GM18868 (cell line): ENCODE data around the gene MFRP.
A peak's percentile ranks its signal among the peaks of the same experiment; 100 is the strongest.

ENCODE experiments used
- ATAC-seq: cut with Tn5 transposase; IDR thresholded peaks from one replicate; pipeline ENCODE4 v1.9.1; 2021; ENCODE audit warnings: mild to moderate bottlenecking, moderate library complexity; ENCODE audit not compliant: unreplicated experiment

The MFRP gene

DNA sequence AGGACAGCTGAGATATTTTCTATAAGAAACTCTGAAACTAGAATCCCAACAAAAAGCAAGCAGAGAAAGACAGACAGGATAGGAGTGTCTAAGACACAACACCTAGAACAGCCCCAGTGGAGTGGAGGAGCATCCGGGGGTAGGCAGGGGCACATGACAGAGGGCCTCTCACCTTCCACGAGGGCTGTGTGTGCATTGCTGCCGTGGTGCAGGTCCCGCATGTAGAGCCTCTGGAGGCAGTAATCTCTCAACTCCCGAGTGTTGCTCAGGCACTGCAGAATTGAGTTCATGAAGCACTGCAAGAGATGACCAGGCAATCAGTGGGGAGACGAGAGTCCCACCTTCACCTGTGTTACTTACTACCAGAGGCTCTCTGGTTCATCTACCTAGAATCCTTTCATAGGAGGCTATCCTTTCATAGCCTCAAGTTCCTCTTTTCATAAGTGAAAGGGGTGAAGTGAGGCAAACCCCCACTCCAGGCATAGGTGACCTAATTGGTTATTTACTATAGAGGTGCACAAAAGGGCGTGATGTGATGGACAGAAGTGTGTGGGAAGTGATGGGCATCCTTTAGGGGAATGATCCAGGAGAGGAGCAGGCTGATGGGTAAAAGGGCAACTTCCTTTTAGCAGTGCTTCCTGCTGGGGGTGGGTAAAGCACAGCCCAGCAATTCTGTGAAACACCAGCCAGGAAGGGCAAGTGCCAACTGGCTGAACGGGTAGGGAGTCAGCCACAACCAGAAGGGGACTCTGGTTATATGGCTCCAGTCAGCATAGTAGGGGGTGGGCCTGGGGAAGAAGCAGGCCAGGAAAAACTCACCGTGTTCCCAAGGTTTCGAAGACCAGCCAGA, 13.1 kb upstream of the MFRP start:
- ATAC-seq: no peak

DNA sequence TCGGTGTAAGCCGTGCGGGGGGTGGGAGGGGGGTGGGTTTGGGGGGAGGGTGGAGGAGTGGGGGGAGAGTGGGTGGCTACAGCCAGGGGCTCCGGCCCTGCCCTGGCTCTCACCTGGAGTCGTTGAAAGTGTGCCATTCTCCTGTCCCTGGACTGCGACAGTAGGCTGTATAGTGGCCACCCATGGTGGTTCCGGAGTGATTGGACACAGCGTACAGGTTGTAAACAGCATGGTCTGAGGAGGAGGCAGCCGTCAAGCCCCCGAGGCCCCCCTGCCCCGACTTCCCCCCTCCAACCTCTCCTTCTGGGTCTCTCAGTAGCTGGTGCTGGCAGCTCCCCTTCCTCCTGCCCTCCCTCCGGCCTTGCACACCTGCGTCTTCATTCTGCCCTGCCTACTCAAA, 10.6 kb upstream of the MFRP start:
- ATAC-seq: no peak

DNA sequence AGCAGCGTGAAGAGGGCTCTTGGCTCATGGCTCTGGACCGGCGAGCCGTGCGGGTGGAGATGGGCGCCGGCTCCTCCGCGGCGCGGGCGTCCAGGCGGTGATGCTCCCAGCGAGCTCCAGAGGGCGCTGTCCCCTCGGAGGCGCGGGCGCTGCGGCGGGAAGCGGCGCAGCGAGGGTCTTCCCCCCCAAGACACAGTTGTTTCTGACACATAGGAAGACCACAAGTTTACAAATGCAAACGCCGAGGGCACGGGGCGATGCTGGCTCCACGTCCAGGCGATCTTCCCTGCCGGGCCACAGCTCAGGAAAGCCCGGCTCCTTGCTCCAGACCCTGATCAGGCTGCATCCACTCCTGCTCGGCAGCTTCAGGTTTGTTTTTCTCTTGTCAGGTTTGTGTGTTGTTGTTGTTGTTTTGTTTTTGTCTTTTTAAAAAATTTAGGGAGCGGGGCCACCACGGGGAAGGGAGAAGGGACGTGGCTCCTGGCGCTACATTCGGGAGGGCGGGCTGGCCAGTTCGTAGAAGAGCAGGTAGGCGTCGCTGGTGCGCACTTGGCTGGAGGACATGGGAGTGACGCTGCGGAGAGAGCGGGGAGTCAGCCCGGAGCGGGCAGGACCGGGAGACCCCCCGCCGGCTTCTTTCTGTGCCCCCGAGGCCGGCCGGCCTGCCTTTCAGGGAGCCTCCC, 10.0 kb upstream of the MFRP start:
- ATAC-seq: peak; percentile 63

DNA sequence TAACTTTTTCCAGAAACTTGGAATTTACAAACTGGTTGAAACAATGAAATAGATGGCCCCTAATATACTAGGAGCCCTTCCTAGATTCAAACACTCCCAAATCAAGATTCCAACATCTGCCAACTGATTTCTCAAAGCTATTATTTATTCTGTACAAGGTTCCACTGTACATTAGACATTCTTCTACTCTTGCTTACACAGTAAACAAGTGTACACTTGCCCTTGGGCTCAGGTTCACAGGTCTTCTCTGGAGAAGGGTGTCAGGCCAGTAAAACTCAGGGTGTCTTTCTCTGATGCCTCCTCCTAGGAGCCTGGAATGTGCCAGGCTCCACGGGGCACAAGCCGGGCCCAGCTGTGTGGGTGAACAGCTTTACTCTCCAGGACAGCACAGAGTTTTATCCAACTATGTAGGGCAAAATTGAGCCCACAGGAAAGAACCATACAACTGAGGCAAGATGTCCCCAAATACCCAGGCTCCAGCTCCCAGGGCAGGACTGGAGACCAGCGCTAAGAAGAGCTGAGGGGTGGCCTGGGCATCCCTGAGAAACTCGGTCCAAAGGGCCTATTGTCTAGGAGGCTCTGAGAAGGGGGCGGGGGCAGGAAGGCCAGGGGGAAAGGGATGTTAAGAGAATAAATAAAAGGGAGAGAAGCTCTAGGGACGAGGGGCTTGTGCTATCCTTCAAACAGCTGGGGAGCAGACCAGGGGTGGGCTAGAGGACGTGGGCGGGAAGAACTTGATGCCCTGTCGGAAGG, 8.8 kb upstream of the MFRP start:
- ATAC-seq: no peak

DNA sequence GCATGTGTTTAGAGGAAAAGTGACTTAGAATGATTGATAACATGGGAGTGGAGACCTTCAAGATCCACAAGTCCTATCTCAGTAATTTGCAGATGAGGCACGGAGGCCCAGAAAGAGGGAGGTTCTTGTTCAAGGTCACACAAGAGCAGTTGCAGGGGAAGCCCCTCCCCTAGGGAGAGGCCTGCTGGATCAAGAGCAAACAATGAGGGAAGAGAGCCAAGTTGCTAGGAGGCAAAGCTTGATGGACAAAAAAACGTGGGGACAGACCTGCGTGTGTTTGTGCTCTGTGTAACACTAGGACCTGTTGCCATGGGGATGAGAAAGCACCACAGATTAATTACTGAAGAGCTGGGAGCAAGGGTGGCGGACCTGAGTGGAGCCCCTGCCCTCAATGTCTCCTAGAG, 6.4 kb upstream of the MFRP start:
- no peak for ATAC-seq

DNA sequence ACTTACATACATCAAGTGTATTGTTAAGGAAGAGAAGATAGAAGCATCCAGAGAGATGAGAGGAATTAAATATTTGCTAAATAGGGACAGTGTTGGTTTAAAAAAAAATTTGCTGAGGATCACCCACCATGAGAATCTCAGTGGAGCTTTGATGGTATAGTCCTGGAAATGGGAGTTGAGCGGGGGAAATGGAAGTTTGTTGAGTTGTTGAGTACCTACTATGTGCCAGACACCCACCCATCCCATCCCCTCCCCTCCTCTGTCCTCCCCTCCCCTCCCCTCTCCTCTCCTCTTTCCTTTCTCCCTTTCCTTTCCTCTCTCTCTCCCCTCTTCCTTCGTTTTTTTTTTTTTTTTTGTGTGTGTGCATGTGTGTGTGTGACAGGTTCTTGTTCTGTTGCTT, 4.7 kb upstream of the MFRP start:
- no peak for ATAC-seq

DNA sequence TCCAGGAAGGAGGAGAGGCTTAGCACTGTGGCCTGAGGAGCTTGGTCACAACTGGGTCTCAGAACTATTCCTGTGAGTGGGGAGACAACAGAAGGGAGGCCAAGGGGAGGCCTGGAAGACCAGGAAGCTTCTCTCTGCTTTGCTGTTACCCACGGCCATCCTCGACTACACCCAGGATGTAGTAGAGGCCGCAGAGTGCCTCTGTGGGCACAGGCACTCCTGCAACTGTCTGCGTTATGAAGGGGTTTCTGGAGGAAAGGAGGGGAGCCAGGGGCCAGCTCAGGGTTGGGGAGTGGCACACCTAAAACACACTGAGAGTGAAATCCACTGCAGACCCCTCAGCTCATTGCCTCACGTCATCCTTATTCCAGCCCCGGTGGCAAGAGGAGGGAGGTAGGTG, 3.8 kb upstream of the MFRP start:
- ATAC-seq: no peak

DNA sequence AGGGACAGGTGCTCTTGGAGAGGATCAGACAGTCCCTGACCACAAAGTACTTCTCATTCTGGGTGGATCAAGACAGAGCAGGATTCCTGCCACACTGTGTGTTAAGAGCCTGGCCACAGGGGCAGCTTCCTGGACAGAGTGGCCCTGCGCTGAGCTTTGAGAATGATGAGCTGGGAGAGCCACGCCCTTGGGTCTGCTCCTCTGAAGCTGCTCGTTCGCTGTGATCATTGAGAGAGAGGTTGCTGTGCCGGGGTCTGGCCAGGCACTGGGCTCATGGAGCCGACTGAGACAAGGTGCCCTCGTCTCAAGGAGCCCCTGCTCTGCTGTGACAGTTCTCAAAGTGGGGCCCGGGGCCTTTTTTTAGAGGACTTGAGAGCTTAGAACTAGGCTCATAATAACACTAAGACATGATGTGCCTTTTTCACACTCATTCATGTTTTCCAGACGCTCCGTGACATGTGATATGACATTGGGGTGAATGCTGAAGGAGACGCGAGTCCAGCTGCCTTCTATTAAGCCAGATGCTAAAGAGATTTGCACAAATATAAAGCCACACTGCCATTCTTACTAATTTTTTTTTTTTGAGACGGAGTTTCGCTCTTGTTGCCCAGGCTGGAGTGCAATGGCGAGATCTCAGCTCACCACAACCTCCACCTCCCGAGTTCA, 1.6 kb upstream of the MFRP start:
- no peak for ATAC-seq

DNA sequence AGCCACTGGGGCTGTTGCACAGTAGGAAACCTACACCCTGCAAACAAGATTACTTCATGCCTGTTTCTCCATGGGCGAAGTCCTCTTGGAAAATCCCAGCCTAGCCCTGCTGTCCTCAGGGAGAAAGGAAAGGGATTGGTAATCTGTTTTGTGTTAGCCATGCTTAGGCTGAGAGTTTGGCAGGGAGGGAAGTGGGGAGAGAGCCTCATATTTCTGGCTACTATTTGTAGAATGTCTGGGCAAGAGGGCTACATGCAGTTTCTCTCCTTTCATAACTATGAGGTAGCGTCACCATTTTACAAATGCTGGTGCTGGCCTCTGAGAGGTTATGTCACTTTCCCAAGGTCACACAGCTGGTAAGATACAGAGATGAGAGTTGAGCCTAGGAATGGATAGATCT, 737 bp upstream of the MFRP start:
- no peak for ATAC-seq

DNA sequence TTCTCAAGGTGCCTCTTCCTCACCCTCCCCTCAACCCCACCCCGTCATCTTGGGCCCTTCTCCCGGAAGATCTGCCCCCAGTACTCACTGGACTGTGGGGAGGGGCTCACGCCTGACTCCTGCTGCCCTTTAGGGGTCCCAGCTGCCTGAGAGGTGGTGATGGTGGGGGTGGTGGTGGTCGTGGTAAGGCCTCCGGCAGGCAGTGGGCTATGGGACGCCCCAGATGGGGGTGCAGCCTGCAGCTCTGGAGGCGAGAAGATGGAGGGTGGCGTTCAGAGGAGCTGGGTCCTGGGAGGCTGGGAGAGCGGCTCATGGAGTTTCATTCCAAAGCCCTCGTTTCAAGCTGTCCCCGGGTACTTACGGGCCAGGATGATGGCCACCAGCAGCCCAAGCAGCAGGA, 820 bp downstream of the MFRP start:
- ATAC-seq: no peak

DNA sequence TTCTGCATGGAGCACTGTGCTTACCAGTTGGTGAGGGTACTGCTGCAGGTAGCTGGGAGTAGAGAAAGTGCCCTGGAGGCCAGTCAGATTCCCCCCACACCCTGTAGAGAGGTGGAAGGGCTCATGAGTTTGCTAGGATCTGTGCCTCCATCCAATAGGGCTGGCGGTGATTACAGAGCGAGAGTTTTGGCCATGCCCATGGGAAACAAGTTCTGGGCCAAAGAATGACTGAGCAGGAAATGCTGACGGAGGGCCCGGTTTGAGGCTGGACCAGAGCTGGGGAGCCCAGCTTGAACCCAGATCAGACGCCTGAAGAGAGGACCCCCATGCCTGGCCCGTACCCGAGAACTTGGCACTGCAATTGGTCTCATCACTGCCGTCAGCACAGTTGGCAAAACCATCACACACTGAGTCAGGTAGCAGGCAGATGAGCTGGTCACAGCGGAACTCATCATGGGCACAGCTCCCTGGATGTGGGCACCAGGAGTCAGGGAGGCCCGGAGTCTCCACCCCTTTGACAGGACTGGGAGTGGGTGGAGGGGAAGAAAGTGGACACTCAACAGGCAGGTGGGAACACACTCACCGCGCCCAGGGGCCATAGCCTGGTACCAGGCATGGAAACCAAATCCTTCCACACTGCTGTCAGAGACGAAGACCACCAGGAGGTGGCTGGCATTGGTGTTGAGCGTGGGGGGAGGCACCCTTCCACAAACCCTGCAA, 2.1 kb downstream of the MFRP start:
- no peak for ATAC-seq

DNA sequence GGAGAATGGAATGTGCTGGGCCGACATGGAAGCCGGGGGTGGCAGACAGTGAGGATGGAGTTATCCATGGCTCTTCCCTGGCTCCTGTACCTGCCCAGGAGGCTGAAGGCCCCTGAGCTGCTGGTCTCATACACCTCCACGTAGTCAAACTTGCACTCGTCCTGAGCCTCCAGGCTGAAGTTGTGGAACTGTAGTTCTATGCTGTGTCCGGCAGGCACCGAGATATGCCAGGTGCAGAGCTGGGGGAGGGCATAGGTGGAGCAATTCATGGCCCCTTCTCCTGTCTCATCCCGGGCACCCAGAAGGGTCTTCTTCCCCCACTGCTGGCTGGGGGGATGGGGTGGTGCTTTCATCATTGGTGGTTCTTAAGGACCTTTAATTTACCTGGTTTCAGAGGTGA, 2.8 kb downstream of the MFRP start:
- no peak for ATAC-seq

DNA sequence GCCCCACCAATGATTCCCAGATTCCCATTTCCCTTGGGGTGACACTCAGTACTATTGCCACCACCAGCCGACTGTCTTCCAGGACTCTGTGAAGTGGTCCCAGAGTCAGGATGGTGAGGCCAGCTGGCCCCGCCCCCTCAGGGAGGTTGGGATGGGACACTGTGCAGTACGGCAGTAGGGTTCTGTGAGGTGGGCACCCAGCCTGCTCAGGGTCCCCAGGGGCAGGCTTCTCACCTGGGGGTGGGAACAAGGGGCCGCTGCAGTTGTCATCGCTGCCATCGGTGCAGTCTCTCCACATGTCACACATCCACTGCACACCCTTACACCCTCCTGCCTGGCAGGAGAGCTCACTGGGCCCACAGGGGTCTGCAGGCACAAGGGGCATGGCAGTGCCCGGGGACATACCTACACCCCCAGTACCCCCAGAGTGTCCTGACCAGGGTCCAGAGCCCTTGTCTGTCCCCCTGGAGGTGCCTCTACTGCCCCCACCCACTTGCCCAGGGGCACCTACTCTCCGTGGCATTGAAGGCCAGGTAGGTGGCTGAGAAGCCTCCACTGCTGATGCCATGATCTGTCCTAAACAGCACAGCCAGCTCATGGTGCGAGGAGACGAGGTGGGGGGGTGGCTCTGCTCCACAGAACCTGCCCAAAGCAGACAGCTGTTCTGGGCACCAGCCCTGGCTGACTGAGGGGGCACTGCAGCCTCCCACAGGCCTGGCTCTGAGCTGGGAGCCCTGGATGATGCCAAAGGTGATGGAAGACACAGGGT, 4.0 kb downstream of the MFRP start:
- ATAC-seq: no peak

DNA sequence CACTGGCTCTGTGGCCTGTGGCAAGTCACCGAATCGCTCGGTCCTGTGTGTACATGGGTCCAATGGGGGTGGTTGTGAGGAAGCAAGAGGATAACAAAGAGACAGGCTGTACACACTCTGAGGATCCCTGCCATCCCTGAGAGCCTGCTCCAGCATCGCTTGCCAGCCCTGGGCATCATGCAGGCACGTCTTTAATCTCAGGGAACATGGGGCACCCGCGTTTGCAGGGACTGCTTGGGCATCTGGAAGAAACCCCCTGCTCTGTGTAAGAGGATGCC, 4.5 kb downstream of the MFRP start:
- no peak for ATAC-seq

DNA sequence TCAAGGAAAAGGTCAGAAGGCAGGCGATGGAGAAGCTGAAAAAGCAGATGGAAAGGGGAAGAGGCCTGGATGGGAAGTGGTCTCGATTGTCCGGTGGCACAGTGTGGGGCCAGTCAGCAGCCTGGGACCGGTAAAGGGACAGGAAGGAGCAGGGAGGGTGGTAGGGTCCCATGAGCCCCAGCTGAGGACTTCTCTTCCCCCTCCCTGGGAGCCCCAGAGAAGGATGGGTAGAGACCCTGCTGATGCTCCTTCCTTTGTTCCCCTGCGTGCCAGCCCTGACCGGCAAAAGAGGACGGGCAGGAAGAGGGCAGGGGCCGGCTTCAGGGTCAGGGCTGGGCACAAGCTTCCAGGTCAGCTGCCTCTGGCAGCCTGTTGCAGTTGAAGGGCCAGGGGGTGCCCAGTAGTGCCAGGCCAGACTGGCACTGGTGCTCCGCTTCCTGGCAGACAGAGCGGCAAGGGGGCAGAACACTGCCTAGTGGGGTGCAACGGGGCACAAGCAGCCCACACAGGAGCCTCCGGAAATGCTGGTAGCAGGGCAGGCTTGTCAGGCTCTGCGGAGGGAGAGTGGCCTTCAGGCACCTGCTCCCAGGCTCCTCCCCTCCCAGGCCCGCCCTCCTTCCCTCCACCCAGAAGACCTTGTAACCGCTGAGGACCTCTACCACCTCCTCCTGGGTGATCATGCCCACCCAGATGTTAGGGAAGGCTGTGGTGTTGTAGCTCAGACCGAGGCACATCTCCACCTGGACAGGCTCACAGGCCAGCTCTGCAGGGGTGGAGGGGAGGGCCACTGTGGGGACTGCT, 5.1 kb downstream of the MFRP start:
- no peak for ATAC-seq

DNA sequence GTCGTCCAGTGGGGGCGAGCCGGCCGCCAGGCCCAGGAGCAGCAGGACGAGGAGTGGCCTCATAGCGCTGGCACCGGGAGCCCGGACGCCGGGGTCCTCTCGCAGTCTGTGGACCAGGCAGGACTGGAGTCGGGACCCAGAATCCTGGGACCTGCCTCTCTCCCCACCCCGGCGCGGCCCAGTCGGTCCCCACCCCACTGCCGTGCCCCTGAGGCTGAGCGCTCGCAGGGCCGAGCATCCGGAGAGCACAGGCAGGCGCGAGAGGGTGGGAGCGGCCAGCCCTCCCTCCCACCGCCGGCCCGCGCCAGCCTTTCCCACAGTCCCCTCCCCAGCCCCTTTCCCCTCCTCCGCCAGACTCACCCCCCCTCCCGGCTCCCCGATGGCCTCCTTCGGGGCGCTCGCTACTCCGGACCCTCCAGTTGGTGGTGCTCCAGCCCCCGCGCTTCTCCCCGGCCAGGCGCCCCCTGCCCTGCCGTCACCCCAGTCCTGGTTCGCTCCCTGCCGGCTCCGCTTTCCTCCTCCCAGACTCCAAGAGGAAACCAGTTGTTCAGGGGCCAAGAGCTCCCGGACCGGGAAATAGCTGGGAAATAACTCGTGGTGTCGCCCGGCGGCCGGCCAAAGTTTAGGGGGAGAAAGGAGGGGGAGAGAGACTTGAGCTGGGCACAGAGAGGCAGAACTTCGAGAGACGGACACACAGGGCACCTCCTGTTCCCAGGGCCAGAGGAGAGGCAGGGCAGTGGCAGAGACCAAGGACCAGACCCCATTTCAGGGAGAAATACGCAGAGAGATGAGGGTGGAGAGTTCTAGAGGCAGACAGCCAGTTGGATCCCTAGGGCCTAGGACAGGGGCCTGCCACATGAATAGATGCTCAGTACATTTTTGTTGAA, 5.9 kb downstream of the MFRP start, which contains the start of gene C1QTNF5:
Gene C1QTNF5, minus strand, starts transcription at position 549 of the 887 bp plus-strand sequence. Its CDS starts 486 bp downstream, at position 63.
- no peak for ATAC-seq

DNA sequence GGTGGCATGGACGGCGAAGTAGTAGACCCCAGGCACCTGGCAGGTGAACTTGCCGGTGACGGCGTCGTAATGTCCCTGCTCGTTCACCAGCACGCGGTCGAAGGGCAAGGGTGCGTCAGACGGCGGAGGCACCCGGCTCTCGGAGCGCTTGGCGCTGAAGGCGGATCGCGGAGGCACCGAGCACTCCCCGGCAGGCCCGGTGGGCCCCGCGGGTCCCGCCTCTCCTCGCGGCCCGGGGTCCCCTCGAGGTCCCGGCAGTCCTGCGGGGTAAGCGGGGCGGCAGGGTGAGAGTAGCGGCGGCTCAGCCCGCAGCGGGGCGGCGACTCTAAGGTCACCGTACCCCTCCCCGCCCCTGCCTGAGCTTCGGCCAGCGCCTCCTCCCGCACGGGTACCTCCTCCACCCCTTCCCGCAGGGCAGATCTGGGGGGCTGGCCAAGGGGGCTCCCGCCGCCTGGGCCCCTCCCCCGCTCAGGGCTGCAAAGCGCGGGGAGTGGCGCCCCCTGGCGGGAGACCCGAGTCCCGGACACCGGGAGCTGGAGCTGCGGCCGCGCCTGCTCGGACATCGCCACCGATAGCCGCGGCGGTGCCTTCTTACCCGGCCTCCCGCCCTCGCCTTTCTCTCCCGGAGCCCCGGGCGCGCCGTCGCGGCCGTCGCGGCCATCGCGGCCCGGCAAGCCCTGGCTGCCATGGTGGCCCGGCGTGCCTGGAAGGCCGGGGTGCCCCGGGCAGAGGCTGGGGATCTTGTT, 6.7 kb downstream of the MFRP start:
- ATAC-seq: no peak
